Neural cell (in vitro differentiated cells): ENCODE measurements around the gene AGRN.
"Not testable (repeated sequence)": the region's sequence is repeated elsewhere in the genome, so short reads cannot be mapped to it uniquely, and the experiment has no call there.

Source experiments
- POLR2AphosphoS5 ChIP-seq: IDR thresholded peaks from 2 replicates; pipeline ENCODE4 v1.6.1; 2012
- REST ChIP-seq: IDR thresholded peaks from 2 replicates; pipeline ENCODE4 v1.6.1; 2012; ENCODE audit warnings: borderline replicate concordance
- TF ChIP-seq, protein P1 (sequence below): fragments of 450-650 bp; IDR thresholded peaks from 2 replicates; pipeline ENCODE4 v1.5.1; 2014; ENCODE audit warnings: antibody characterized with exemption, mild to moderate bottlenecking, moderate library complexity; ENCODE audit not compliant: poor library complexity, severe bottlenecking

DNA sequence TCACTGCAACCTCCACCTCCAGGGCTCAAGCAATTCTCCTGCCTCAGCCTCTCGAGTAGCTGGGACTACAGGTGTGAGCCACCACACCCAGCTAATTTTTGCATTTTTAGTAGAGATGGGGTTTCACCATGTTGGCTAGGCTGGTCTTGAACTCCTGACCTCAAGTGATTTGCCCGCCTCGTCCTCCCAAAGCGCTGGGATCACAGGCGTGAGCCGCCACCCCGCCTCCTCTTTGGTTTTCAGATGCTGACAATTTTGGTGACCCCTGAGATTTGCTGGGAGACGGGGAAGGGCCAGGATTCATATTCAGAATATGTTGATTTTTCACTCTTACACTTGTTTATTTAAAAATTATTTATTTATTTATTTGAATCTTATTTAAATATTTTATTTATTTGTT is 9.8 kb upstream of the AGRN start:
- not testable (repeated sequence) for TF ChIP-seq POLR2AphosphoS5, REST
- TF ChIP-seq, protein P1, sequence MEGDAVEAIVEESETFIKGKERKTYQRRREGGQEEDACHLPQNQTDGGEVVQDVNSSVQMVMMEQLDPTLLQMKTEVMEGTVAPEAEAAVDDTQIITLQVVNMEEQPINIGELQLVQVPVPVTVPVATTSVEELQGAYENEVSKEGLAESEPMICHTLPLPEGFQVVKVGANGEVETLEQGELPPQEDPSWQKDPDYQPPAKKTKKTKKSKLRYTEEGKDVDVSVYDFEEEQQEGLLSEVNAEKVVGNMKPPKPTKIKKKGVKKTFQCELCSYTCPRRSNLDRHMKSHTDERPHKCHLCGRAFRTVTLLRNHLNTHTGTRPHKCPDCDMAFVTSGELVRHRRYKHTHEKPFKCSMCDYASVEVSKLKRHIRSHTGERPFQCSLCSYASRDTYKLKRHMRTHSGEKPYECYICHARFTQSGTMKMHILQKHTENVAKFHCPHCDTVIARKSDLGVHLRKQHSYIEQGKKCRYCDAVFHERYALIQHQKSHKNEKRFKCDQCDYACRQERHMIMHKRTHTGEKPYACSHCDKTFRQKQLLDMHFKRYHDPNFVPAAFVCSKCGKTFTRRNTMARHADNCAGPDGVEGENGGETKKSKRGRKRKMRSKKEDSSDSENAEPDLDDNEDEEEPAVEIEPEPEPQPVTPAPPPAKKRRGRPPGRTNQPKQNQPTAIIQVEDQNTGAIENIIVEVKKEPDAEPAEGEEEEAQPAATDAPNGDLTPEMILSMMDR, result not testable (repeated sequence)
